ENCODE measurements around the gene SIRPA.

DNA sequence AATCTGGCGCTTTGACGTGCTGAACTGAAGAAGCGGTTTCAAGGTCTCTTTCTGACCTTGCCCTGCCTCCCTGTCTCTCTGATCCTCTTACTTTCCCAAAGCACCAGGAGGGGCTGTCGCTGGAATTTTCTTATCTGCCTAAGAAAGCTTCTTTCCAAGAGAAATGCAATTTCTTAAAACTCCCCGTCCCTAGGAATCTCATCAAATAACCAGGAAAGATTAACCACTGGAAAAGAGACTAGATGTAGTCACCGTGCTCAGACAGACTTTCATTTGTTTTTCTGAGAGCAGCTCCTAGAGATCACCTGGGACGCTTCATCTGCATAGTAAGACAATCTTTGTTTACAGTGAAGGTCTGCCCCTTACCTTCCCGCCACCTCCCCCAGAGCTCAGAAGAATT lies 60.0 kb downstream of the SIRPA start:
- no peak for TF ChIP-seq NFIC (IDR thresholded peaks at IDR 0.05)
- TF ChIP-seq, protein P1, sequence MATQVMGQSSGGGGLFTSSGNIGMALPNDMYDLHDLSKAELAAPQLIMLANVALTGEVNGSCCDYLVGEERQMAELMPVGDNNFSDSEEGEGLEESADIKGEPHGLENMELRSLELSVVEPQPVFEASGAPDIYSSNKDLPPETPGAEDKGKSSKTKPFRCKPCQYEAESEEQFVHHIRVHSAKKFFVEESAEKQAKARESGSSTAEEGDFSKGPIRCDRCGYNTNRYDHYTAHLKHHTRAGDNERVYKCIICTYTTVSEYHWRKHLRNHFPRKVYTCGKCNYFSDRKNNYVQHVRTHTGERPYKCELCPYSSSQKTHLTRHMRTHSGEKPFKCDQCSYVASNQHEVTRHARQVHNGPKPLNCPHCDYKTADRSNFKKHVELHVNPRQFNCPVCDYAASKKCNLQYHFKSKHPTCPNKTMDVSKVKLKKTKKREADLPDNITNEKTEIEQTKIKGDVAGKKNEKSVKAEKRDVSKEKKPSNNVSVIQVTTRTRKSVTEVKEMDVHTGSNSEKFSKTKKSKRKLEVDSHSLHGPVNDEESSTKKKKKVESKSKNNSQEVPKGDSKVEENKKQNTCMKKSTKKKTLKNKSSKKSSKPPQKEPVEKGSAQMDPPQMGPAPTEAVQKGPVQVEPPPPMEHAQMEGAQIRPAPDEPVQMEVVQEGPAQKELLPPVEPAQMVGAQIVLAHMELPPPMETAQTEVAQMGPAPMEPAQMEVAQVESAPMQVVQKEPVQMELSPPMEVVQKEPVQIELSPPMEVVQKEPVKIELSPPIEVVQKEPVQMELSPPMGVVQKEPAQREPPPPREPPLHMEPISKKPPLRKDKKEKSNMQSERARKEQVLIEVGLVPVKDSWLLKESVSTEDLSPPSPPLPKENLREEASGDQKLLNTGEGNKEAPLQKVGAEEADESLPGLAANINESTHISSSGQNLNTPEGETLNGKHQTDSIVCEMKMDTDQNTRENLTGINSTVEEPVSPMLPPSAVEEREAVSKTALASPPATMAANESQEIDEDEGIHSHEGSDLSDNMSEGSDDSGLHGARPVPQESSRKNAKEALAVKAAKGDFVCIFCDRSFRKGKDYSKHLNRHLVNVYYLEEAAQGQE (IDR thresholded peaks at IDR 0.05; ENCODE audit: low read depth): no peak
- no peak for TF ChIP-seq EP300 (IDR thresholded peaks at IDR 0.05; ENCODE audit: borderline replicate concordance)
- TF ChIP-seq TAF1 (IDR thresholded peaks at IDR 0.05; ENCODE audit: low read depth): no peak
